Panc1 (cell line): ENCODE measurements around the gene ARFGAP1. TPM values are rescaled to one million over a fixed set of nuclear protein-coding genes. Genes with fewer than 3 reads are reported as not detected.

ENCODE experiments used
- ATAC-seq: fragments of 200-7000 bp; cut with Tn5 transposase; 2 replicates; pipeline ENCODE4 v1.9.1; 2020; ENCODE audit warnings: mild to moderate bottlenecking, moderate library complexity
- BruUV-seq: library from RNA; stranded (reverse); fragments of 400-500 nt; replicated peaks from 2 replicates; lab custom pipeline; 2021; lab: Mats Ljungman, UMichigan
- CTCF ChIA-PET: fragments of 300-600 bp; sonication (Branson Sonifier 250); formaldehyde crosslinking; loops from one replicate; lab custom pipeline; 2022; ENCODE audit warnings: antibody characterized with exemption; lab: Charles Lee
- POLR2A ChIA-PET: fragments of 300-600 bp; sonication (Branson Sonifier 250); formaldehyde crosslinking; loops from one replicate; lab custom pipeline; 2022; ENCODE audit warnings: antibody characterized with exemption; lab: Charles Lee
- DNase-seq: peaks from one replicate; pipeline ENCODE4 v3.0.0-alpha.2; 2010; ENCODE audit warnings: low read depth, low spot score
- H3K27ac ChIP-seq: 2 replicates; pipeline ENCODE4 v1.5.1; 2011; ENCODE audit warnings: mild to moderate bottlenecking, low read length, inconsistent platforms
- H3K27me3 ChIP-seq: fragments of 200-500 bp; sonication (Bioruptor generic); 2 replicates; pipeline ENCODE4 v1.6.0; 2014; ENCODE audit warnings: low read length, inconsistent platforms; ENCODE audit not compliant: control insufficient read depth, insufficient read depth
- H3K36me3 ChIP-seq: fragments of 200-500 bp; sonication (Bioruptor generic); 2 replicates; pipeline ENCODE4 v1.5.1; 2014; ENCODE audit warnings: inconsistent platforms, mild to moderate bottlenecking, low read length, moderate library complexity; ENCODE audit not compliant: control insufficient read depth, insufficient read depth
- H3K4me1 ChIP-seq: 2 replicates; pipeline ENCODE4 v1.5.1; 2011; ENCODE audit warnings: inconsistent platforms, mild to moderate bottlenecking, low read length, moderate library complexity; ENCODE audit not compliant: control insufficient read depth, insufficient read depth
- H3K4me3 ChIP-seq, 2 experiments: 2 replicates each; pipeline ENCODE4 v1.5.1; 2011 to 2012; ENCODE audit warnings: low read depth in 2 of 2, low read length in 2 of 2, mild to moderate bottlenecking in 2 of 2, inconsistent platforms in 1 of 2, moderate library complexity in 1 of 2
- H3K9me3 ChIP-seq: fragments of 200-500 bp; sonication (Bioruptor generic); 2 replicates; pipeline ENCODE4 v1.5.1; 2014; ENCODE audit warnings: low read depth, mild to moderate bottlenecking, inconsistent platforms, low read length, moderate library complexity; ENCODE audit not compliant: control insufficient read depth, insufficient read depth
- CTCF ChIP-seq: fragments of 450-650 bp; IDR thresholded peaks from 2 replicates; pipeline ENCODE4 v1.5.1; 2017; ENCODE audit warnings: mild to moderate bottlenecking
- POLR2AphosphoS5 ChIP-seq: IDR thresholded peaks from 2 replicates; pipeline ENCODE4 v1.6.1; 2012; ENCODE audit warnings: mild to moderate bottlenecking, low read depth, low read length, moderate library complexity
- REST ChIP-seq, 2 experiments: IDR thresholded peaks; 2 replicates each; pipeline ENCODE4 v1.6.1; 2011 to 2012; ENCODE audit warnings: low read depth in 2 of 2, control low read depth in 1 of 2, low read length in 1 of 2, mild to moderate bottlenecking in 1 of 2, moderate library complexity in 1 of 2; ENCODE audit not compliant: insufficient read depth in 1 of 2
- SIN3A ChIP-seq: IDR thresholded peaks from 2 replicates; pipeline ENCODE4 v1.6.1; 2012; ENCODE audit warnings: low read depth, mild to moderate bottlenecking, low read length, moderate library complexity, borderline replicate concordance; ENCODE audit not compliant: insufficient read depth
- TCF7L2 ChIP-seq: IDR thresholded peaks from 2 replicates; pipeline ENCODE4 v1.6.1; 2011; ENCODE audit warnings: mild to moderate bottlenecking, low read depth, low read length, inconsistent platforms
- in situ Hi-C: cut with HindIII; loops from 2 replicates; pipeline ENCODE4 v1.10.0; 2016; ENCODE audit warnings: low sequenced_read_pairs, low pct_unique_long_range_greater_than_20kb
- intact Hi-C: fragments of 100-400 bp; cut with micrococcal nuclease; formaldehyde crosslinking; loops from one replicate; pipeline ENCODE4 v1.10.0; 2022; ENCODE audit not compliant: unreplicated experiment
- total RNA-seq: library from RNA; stranded (reverse); gene quantifications from one replicate; pipeline ENCODE4 v1.2.1, GENCODE V29; 2021; ENCODE audit not compliant: unreplicated experiment

The ARFGAP1 gene
- total RNA-seq, 1 experiment from 2014 or later: 110 TPM

- in situ Hi-C loops: no loop called here
- CTCF ChIA-PET: no interaction called here
These were observed 42.7 kb downstream of the ARFGAP1 start for GRCh38 chr20:63315240-63315689.

GRCh38 chr20:63315731-63316491 is 43.3 kb downstream of the ARFGAP1 start:
- no peak overlapping the region for H3K27ac ChIP-seq
- in situ Hi-C loops (no loop called here), intact Hi-C loops (no loop called here)
- CTCF ChIA-PET: interaction anchor here (1.2 kb wide), 1 partner anchor 93 kb away, joined by 3 read pairs; no protein-coding TSS in a partner anchor
- POLR2A ChIA-PET: no interaction called here
- H3K4me3 ChIP-seq: no peak overlapping the region
- H3K36me3 ChIP-seq: no peaks in the 10 kb centered on the region
- H3K9me3 ChIP-seq: no peaks in the 10 kb centered on the region
- no peak for ATAC-seq
- BruUV-seq: no TSS peak
- no peaks in the 10 kb centered on the region; the same call in none of the 2 replicates for H3K4me1 ChIP-seq
- no peak for DNase-seq
- no peaks in the 10 kb centered on the region for H3K27me3 ChIP-seq
- TF ChIP-seq POLR2AphosphoS5 (no peak), CTCF (no peak), REST (IDR thresholded peaks at IDR 0.05; ENCODE audit: insufficient read depth in 1 of 2, low read depth in 2 of 2, low read length in 1 of 2) (no peak), SIN3A (no peak)

More at GRCh38 chr20:63315240-63315689, 42.7 kb downstream of the ARFGAP1 start:
- Histone ChIP-seq H3K4me1 (no peaks in the 10 kb centered on the region; the same call in none of the 2 replicates), H3K27ac (no peak overlapping the region), H3K36me3 (no peaks in the 10 kb centered on the region), H3K27me3 (no peaks in the 10 kb centered on the region), H3K4me3 (no peak overlapping the region), H3K9me3 (no peaks in the 10 kb centered on the region)
- intact Hi-C loops: no loop called here
- TF ChIP-seq SIN3A (no peak), REST (IDR thresholded peaks at IDR 0.05; ENCODE audit: insufficient read depth in 1 of 2, low read depth in 2 of 2, low read length in 1 of 2) (no peak), CTCF (no peak), TCF7L2 (no peak), POLR2AphosphoS5 (no peak)
- DNase-seq (no peak), ATAC-seq (no peak)
- POLR2A ChIA-PET: no interaction called here
- BruUV-seq: no TSS peak
